Dedifferentiated amniotic fluid mesenchymal stem cell (primary cell): Measurements from ENCODE around the gene SETDB2.

Source experiments
- DNase-seq: peaks from one replicate; pipeline ENCODE4 v3.0.0-alpha.2; 2016; ENCODE audit errors: extremely low spot score

Gene SETDB2

GRCh38 chr13:49443704-49444523, at the start of gene SETDB2, which contains the start of gene CAB39L:
Gene SETDB2 (plus strand): TSS chr13:49444274. CDS start chr13:49451894, 7,620 bp downstream.
Gene CAB39L (minus strand): TSS chr13:49444064. CDS start chr13:49382910, 61,154 bp downstream.
- peak; percentile 98 for DNase-seq

- peak; percentile 53 for DNase-seq
These were observed 48.6 kb upstream of the SETDB2 start for GRCh38 chr13:49395451-49395865.

- no peak for DNase-seq
These were observed 48.1 kb upstream of the SETDB2 start for GRCh38 chr13:49395878-49396380.

- no peak for DNase-seq
These were observed 44.1 kb upstream of the SETDB2 start for GRCh38 chr13:49399801-49400472.

- DNase-seq, result peak; percentile 68
These were observed 43.1 kb upstream of the SETDB2 start for GRCh38 chr13:49400755-49401659.

GRCh38 chr13:49403996-49404702, 39.9 kb upstream of the SETDB2 start:
- no peak for DNase-seq

- DNase-seq, result no peak
These were observed 39.4 kb upstream of the SETDB2 start for GRCh38 chr13:49404703-49405020.

- no peak for DNase-seq
These were observed 37.0 kb upstream of the SETDB2 start for GRCh38 chr13:49407068-49407467.

- no peak for DNase-seq
These were observed 36.1 kb upstream of the SETDB2 start for GRCh38 chr13:49407936-49408335.

- DNase-seq, result no peak
These were observed 35.1 kb upstream of the SETDB2 start for GRCh38 chr13:49409008-49409407.

GRCh38 chr13:49410006-49410405, 34.1 kb upstream of the SETDB2 start:
- no peak for DNase-seq

- no peak for DNase-seq
These were observed 33.6 kb upstream of the SETDB2 start for GRCh38 chr13:49410477-49410876.

GRCh38 chr13:49411353-49411752, 32.7 kb upstream of the SETDB2 start:
- DNase-seq, result no peak

- DNase-seq, result no peak
These were observed 31.3 kb upstream of the SETDB2 start for GRCh38 chr13:49412749-49413148.

- DNase-seq, result no peak
These were observed 26.9 kb upstream of the SETDB2 start for GRCh38 chr13:49417161-49417560.

- no peak for DNase-seq
These were observed 25.9 kb upstream of the SETDB2 start for GRCh38 chr13:49418206-49418605.

GRCh38 chr13:49419276-49419675, 24.8 kb upstream of the SETDB2 start:
- no peak for DNase-seq

- no peak for DNase-seq
These were observed 22.7 kb upstream of the SETDB2 start for GRCh38 chr13:49421391-49421790.

GRCh38 chr13:49424011-49424560, 20.0 kb upstream of the SETDB2 start:
- no peak for DNase-seq

- no peak for DNase-seq
These were observed 15.9 kb upstream of the SETDB2 start for GRCh38 chr13:49428041-49428763.
